Brain pericyte (primary cell): Measurements from ENCODE around the gene UNC79.

Experiments
- DNase-seq: peaks from one replicate; pipeline ENCODE4 v3.0.0-alpha.2; 2012; ENCODE audit warnings: low read depth, low spot score

UNC79 gene

GRCh38 chr14:93748208-93749075 is 317.7 kb downstream of the UNC79 start:
- DNase-seq = no peak

- no peak for DNase-seq
Observed at GRCh38 chr14:93749076-93749420, 318.3 kb downstream of the UNC79 start.

- DNase-seq = no peak
Observed at GRCh38 chr14:93751946-93752655, 321.4 kb downstream of the UNC79 start.

DNA sequence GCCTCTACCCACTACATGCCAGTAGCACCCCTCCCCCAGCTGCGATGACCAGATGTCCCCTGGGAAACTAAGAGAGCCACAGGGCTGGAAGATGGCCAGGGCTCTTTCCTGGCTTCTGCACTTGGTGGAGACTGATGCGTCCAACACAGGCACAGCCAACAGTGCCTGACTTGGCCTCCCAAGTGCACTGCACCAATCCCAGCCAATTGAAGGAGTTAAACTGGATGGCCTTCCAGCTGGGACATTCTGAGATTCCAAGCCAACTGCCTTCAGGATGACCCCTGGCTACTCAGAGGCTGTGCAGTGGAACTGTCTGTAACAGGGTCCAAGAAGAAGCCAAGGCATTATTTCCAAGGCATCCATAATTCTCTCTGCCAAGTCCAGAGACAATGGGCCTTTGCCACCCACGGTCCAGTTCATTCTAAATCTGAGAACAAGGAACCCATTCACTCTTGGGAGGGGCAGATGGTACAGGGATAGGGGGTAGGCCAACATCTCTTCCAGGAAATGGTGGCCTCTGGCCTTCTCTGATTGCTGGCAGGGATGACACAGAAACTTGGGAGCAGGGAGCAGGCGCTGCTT is 322.3 kb downstream of the UNC79 start:
- no peak for DNase-seq

- no peak for DNase-seq
Observed at GRCh38 chr14:93753647-93754046, 322.9 kb downstream of the UNC79 start.

GRCh38 chr14:93757206-93757605 is 326.5 kb downstream of the UNC79 start:
- no peak for DNase-seq
